GM19099 (cell line): ENCODE results near the gene PRSS3.

Source experiments
- POLR2A ChIP-seq: IDR thresholded peaks from 3 replicates; pipeline ENCODE4 v1.6.1; 2011; ENCODE audit warnings: low read depth; ENCODE audit not compliant: insufficient read length; ENCODE audit errors: extremely low read depth

The PRSS3 gene

DNA sequence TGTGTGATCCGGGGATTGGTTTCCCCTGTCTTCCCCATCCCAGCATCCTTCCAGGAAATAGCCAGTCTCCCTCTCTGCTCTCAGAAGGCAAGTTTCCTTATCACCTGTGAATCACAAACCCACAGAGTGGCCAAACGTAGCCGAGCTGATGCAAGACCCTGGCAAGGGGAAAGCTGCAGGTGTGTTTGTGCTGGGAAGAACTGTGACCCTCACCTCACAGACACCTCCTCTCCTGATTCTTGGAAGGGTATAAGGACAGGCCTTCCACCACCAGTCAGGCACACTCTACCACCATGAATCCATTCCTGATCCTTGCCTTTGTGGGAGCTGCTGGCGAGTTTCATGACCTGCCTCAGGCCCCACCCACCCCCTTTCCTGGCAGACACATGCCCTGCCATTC, at the start of gene PRSS3:
Gene PRSS3, plus strand, starts transcription at position 281 of the 400 bp plus-strand sequence. Its CDS starts 13 bp downstream, at position 294.
- TF ChIP-seq POLR2A, result no peak

GRCh38 chr9:33748633-33749304, 46.6 kb upstream of the PRSS3 start:
- TF ChIP-seq POLR2A, result no peak

GRCh38 chr9:33750307-33750838, 45.0 kb upstream of the PRSS3 start:
- TF ChIP-seq POLR2A, result no peak

- no peak for TF ChIP-seq POLR2A
Observed at GRCh38 chr9:33750839-33751339, 44.5 kb upstream of the PRSS3 start.

DNA sequence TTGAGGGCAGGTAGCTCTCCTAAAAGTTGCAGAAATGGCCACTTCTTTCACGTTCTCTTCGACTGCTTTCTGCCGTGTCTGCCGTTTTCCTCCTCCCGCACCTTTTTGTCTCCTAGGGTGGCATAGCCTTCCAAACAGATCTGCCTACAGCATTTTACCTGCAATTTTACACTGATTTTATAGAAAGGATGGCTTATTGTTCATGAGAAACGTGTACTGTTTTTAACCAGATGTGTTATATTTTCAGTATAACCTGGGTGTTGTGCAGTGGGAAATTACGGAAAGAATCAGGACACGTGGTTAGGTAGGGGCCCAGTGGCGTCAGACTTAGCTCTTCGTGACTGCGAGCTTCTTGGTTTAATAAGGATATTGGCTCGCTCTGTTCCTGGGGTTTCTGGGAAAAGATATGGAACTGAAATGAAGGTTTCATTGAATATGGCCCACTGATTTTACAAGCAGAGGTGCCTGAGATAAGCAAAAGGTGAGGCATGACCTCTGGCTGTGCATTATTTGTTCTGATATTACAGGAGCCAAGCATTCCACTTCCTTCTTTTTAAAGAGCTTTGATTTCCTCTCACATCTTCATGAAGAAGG, 43.7 kb upstream of the PRSS3 start:
- no peak for TF ChIP-seq POLR2A

- TF ChIP-seq POLR2A, result no peak
Observed at GRCh38 chr9:33752130-33752637, 43.2 kb upstream of the PRSS3 start.

DNA sequence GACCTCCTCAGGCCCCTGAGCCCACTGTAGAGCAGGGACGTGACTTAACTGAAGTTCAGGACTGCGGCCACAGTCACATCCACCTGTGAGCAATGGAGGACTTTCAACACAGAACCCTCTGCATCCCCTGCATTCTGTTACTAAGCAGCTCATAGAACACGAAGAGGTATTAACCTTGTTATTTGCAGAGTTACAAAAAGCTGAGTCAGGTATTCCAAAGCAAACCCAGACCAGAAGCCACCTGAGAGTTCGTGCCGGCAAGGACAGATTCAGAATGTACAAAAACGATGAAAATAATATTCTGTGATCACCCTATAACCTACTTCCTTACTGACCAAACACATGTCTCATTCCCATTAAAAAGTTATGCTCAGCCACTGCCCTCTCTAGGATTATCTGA, 33.0 kb upstream of the PRSS3 start:
- no peak for TF ChIP-seq POLR2A

DNA sequence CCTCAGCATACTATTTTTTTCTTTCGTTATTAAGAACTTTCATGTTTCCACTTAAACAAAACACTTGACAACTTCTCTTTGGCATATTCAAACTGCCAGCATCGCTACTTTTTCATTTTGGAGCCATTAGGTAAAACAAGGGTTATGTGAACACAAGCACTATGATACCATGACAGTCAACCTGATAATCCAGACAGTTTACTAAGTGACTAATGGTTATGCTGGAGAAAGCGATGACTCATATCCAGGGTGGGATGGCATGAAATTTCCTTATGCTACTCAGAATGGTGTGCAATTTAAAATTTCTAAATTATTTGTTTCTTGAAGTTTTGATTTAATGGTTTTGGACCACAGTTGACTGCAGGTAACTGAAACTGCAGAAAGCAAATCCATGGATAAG, 29.9 kb upstream of the PRSS3 start:
- no peak for TF ChIP-seq POLR2A

DNA sequence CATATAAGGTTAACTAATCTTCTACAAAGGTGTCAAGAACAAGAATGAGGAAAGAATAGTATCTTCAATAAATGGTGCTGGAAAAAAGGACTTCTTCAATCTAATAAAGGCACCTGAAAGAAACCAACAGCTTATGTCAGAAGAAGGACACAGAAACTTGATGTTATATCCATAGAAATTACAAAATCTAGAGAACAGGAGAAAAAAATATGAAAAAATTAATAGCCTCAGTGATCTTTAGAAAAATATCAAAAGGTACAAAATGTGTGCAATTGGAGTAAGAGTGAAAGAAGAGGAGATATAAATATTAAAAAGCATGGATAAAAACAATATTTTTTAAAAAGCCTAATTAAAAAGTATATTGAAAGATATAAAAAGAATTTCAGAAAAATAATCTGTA, 18.8 kb upstream of the PRSS3 start:
- no peak for TF ChIP-seq POLR2A

DNA sequence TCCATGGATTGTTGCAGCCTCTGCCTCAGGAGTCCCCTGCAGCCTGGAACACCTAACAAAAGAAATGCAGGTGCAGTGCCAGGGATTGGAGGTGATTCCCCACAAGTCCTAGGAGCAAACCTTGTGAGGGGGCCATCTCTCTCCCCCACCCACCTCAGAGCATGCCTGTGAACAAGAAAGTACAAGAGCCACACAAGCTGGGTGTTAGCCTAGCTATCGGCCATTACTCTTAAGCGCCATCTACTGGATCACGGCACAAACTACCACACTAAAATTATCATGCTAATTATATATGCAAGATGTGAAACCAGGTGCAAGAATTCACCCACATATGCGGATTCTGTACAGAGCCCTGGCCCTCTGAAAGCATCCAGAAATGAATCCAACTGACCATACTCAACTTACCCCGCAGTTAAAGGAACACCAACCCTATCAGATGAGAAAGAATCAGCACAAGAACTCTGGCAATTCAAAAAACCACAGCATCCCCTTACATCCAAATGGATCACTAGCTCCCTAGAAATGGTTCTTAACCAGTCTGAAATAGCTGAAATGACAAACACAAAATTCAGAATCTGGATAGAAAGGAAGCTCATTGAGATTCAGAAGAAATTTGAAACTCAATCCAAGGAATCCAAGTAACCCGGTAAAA, 16.5 kb upstream of the PRSS3 start:
- no peak for TF ChIP-seq POLR2A

- TF ChIP-seq POLR2A, result no peak
Observed at GRCh38 chr9:33780276-33780675, 15.1 kb upstream of the PRSS3 start.

DNA sequence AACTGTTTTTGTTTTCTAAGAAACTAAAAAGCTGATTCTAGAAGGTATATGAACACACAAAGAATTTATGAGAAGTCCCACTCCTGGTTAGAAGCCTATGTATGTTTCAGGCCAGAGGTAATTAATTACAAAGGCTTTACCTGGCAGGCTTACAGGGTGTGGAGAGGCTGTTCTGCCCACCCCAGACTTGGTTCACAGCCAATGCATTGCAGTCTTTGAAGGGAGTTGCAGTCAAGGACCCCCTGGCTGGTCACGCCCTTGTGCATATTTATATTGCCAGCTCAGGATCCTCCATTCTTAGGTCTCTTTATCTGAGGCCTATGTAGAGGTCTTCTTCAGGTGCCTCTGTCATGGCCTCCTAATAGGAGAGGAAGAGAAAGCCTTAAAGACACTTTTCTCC, 13.6 kb upstream of the PRSS3 start:
- no peak for TF ChIP-seq POLR2A

DNA sequence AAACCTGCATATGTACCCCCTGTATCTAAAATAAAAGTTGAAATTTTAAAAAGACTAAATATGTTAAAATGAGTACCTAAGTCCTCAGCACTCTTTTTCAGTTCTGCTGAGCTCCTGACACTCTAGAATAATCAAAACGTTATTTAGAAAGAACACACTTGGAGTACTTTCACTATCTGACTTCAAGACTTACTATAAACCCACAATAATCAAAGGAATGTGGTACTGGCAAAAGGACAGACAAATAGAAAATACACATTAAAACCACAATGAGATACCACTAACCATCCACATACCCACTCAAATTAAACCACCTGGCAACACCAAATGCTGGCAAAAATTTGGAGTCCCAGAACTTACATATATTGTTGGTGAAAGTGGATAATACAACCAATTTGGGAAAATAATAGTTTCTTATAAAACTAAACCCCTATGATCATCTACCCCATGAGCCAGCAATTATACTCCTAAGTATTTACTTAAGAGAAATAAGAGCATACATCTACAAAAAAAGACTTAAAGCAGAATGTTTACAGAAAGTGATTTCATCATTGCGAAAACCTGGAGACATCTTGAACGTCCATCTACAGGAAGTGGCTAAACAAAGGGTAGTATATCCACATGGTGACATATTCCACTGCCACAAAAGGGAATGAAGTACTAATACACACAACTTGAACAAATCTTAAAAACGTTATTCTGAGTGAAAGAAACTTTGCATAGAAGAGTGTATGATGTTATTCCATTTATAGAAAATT, 12.8 kb upstream of the PRSS3 start:
- TF ChIP-seq POLR2A, result no peak

DNA sequence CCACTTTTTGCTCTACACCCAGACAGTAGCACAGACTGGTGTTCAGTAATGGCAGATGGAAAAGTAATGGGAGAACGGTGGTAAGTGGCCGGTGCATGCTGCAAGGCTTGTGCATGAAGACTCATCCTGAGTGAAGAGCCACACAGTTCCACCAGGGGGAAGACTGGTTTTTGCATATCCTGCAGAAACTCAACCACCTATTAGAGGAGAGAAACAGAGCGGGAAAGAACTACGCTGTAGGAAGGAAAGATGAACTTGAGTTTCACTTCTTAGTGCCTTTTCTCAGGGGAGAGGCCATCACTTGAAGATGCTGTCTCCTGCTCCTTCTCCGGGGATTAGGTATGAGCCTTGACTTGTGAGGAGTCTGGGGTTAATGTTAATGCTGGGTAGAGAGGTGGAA, 9.4 kb upstream of the PRSS3 start:
- no peak for TF ChIP-seq POLR2A

GRCh38 chr9:33786681-33787080, 8.7 kb upstream of the PRSS3 start:
- no peak for TF ChIP-seq POLR2A
